Motor neuron (in vitro differentiated cells): ENCODE data around the gene TSPAN18. TPM values are rescaled to one million over a fixed set of nuclear protein-coding genes. Genes with fewer than 3 reads are reported as not detected.

Experiments used
- ATAC-seq, 8 experiments: fragments of 200-7000 bp; cut with Tn5 transposase; replicated peaks in 6 of 8; 2 replicates each; pipeline ENCODE4 v1.8.0; 2021; ENCODE audit warnings: mild to moderate bottlenecking in 8 of 8, moderate library complexity in 8 of 8
- H3K27ac ChIP-seq, 2 donors: fragments of 250-450 bp; sonication (Bioruptor Pico); 2 replicates each; pipeline ENCODE4 v1.9.0; 2021; ENCODE audit warnings: antibody characterized with exemption in 2 of 2, mild to moderate bottlenecking in 2 of 2, moderate library complexity in 1 of 2
- H3K4me1 ChIP-seq, 2 donors: fragments of 250-450 bp; sonication (Bioruptor Pico); replicated peaks in 1 of 2; 2 replicates each; pipeline ENCODE4 v1.6.1; 2021; ENCODE audit warnings: antibody characterized with exemption in 2 of 2, mild to moderate bottlenecking in 2 of 2, moderate library complexity in 1 of 2
- H3K4me3 ChIP-seq, 5 donors: fragments of 250-450 bp; sonication (Bioruptor Pico); 2 replicates each; pipeline ENCODE4 v1.9.0; 2021; ENCODE audit warnings: antibody characterized with exemption in 5 of 5, mild to moderate bottlenecking in 5 of 5, moderate library complexity in 4 of 5
- WGBS, 10 experiments: fragments of 450-650 bp; shearing (Covaris generic); methylation state at CpG; one replicate each; pipeline ENCODE4 v1.0.0; 2022; 5-methylcytosine and 5-hydroxymethylcytosine counted together
- in situ Hi-C, 9 experiments: fragments of 400-800 bp; cut with MboI; loops; one replicate each; pipeline ENCODE4 v1.15.0; 2021; ENCODE audit warnings: low sequenced_read_pairs in 9 of 9, low pct_unique_long_range_greater_than_20kb in 2 of 9; ENCODE audit not compliant: unreplicated experiment in 9 of 9
- total RNA-seq, 8 experiments: library from RNA; unstranded; fragments of 300-600 nt; gene quantifications; 2 replicates each; pipeline versions ENCODE4 v1.2.3 to v1.2.4, GENCODE V29; 2022

TSPAN18 gene
- total RNA-seq, 8 experiments from 2014 or later, result 17.4 to 128 (median 30.2) TPM

GRCh38 chr11:44928144-44928543 lies 201.4 kb downstream of the TSPAN18 start:
- in situ Hi-C loops, result loop anchor here in 8 of 9 experiments (25.0 kb wide), 3 partner anchors 359 to 409 kb away; partner anchors contain the start of gene SYT13 (in 4 of the 8)
- peaks cover 0 to 6% of the 10 kb centered on the region in 2 donors for H3K4me1 ChIP-seq
- ATAC-seq, result no peak
- 87 to 100% (median 100%) methylated on average over 1 to 3 of the region's 4 CpGs; no CpG with 5 or more reads in 6 of the 10 experiments for WGBS, 10 experiments
- H3K4me3 ChIP-seq, result no peak overlapping the region
- H3K27ac ChIP-seq, result no peak overlapping the region

DNA sequence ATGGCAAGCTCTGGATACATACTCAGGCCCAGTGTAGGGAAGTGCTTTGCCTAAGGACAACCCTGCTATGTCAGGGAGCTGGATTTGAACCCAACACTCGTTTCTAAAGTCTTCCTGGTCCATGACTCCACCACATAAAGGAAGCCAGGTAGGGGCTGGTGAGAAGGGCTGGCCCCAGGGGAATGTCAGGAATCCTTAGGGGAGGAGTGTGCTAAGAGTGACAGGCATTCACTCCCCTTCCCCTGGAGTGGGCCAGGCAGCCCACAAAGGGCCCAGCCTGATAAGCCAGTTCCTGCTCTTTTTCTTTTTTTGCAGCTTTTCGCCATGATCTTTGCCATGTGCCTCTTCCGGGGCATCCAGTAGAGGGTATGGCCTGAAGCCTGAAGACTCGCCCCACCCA lies 202.1 kb downstream of the TSPAN18 start:
- in situ Hi-C loops, result loop anchor here in 8 of 9 experiments (25.0 kb wide), 3 partner anchors 358 to 408 kb away; partner anchors contain the start of gene SYT13 (in 4 of the 8)
- WGBS, 10 experiments, result 0 to 60% (median 49%) methylated on average over 1 to 3 of the region's 4 CpGs; no CpG with 5 or more reads in 6 of the 10 experiments
- no peak overlapping the region for H3K27ac ChIP-seq
- ATAC-seq, result no peak
- peaks cover 0 to 6% of the 10 kb centered on the region in 2 donors for H3K4me1 ChIP-seq
- H3K4me3 ChIP-seq, result no peak overlapping the region

DNA sequence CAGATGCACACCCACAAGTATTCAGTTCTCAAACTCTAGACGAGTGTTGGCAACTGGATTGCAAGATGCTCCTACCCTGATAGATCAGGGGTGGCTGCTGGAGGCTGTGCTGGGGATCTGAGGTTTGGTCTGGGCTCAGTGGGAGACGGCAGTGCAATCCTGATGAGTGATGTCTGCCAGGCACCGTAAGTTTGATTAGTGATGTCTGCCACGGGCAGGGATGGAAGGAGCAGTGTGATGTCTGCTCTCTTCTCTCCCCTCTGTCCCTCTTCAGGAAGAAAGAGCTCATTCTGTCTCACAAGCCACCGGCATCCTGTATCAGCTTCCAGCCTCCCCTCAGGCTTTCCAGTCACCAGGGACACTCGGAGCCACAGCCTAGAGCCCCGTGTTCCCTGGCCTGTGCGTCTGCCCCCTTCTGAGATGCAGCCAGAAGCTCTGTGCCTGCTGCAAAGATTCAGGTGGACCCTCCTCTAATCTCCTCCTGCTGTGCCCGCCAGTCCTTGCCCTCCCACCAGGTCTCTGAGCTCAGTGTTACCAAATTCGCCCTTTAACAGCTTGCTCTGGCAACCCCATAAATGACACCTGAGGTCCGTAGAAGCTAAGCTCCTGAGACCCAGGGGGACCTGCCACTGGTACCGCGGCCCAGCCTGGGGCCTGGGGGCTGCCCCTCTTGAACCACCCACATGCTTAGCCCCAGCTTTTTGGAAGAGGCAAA lies 204.0 kb downstream of the TSPAN18 start:
- peaks cover 0 to 6% of the 10 kb centered on the region in 2 donors for H3K4me1 ChIP-seq
- in situ Hi-C loops, result loop anchor here (10.0 to 25.0 kb wide), 5 partner anchors 174 to 407 kb away; partner anchors contain the start of gene SYT13 (in 4 of the 9)
- H3K4me3 ChIP-seq, result no peak overlapping the region
- no peak overlapping the region for H3K27ac ChIP-seq
- whole genome bisulfite sequencing, 10 experiments, result 40 to 100% (median 87%) methylated on average over 2 to 7 of the region's 13 CpGs; no CpG with 5 or more reads in 3 of the 10 experiments
- ATAC-seq, result no peak

- no peak for ATAC-seq
- WGBS, 10 experiments, result no CpG with 5 or more reads among the region's 3 CpGs
- Histone ChIP-seq H3K4me1 (peaks cover 0 to 6% of the 10 kb centered on the region in 2 donors), H3K27ac (no peak overlapping the region), H3K4me3 (no peak overlapping the region)
- in situ Hi-C loops, result loop anchor here (10.0 to 25.0 kb wide), 5 partner anchors 173 to 406 kb away; partner anchors contain the start of gene SYT13 (in 4 of the 9)
Measured at GRCh38 chr11:44931466-44931865, 204.7 kb downstream of the TSPAN18 start.

GRCh38 chr11:44934110-44934509 lies 207.3 kb downstream of the TSPAN18 start:
- 60% methylated on average over 2 of the region's 2 CpGs; no CpG with 5 or more reads in 8 of the 10 experiments for WGBS, 10 experiments
- Histone ChIP-seq H3K27ac (no peak overlapping the region), H3K4me3 (no peak overlapping the region), H3K4me1 (peaks cover 3 to 7% of the 10 kb centered on the region in 2 donors)
- in situ Hi-C loops, result loop anchor here (10.0 to 25.0 kb wide), 5 partner anchors 171 to 403 kb away; partner anchors contain the start of gene SYT13 (in 4 of the 9)
- ATAC-seq, result peak in 3 of 8 experiments; percentile 1 to 5 (median 3)

GRCh38 chr11:44934735-44935250 lies 208.0 kb downstream of the TSPAN18 start:
- ATAC-seq, result peak in 1 of 8 experiments; percentile 0
- in situ Hi-C loops, result loop anchor here (5.0 to 25.0 kb wide), 7 partner anchors 168 to 403 kb away; partner anchors contain the start of gene SYT13 (in 4 of the 9)
- 89% methylated on average over 7 of the region's 13 CpGs; no CpG with 5 or more reads in 9 of the 10 experiments for WGBS, 10 experiments
- Histone ChIP-seq H3K27ac (no peak overlapping the region), H3K4me1 (peaks cover 7 to 13% of the 10 kb centered on the region in 2 donors), H3K4me3 (no peak overlapping the region)

GRCh38 chr11:44936525-44936924 lies 209.8 kb downstream of the TSPAN18 start:
- Histone ChIP-seq H3K27ac (no peak overlapping the region), H3K4me1 (peaks cover 18 to 25% of the 10 kb centered on the region in 2 donors), H3K4me3 (no peak overlapping the region)
- WGBS, 10 experiments, result 15 to 20% methylated on average over 1 to 3 of the region's 20 CpGs; no CpG with 5 or more reads in 8 of the 10 experiments
- ATAC-seq, result peak; percentile 27 to 81 (median 70)
- in situ Hi-C loops, result loop anchor here (5.0 to 25.0 kb wide), 7 partner anchors 166 to 401 kb away; partner anchors contain the start of gene SYT13 (in 4 of the 9)

GRCh38 chr11:44936951-44937543 lies 210.3 kb downstream of the TSPAN18 start:
- 20% methylated on average over 1 of the region's 12 CpGs; no CpG with 5 or more reads in 9 of the 10 experiments for WGBS, 10 experiments
- peaks cover 18 to 23% of the 10 kb centered on the region in 2 donors for H3K4me1 ChIP-seq
- no peak overlapping the region for H3K4me3 ChIP-seq
- ATAC-seq, result peak in 4 of 8 experiments; percentile 3 to 12 (median 10)
- no peak overlapping the region for H3K27ac ChIP-seq
- in situ Hi-C loops, result loop anchor here (5.0 to 25.0 kb wide), 7 partner anchors 165 to 400 kb away; partner anchors contain the start of gene SYT13 (in 4 of the 9)

DNA sequence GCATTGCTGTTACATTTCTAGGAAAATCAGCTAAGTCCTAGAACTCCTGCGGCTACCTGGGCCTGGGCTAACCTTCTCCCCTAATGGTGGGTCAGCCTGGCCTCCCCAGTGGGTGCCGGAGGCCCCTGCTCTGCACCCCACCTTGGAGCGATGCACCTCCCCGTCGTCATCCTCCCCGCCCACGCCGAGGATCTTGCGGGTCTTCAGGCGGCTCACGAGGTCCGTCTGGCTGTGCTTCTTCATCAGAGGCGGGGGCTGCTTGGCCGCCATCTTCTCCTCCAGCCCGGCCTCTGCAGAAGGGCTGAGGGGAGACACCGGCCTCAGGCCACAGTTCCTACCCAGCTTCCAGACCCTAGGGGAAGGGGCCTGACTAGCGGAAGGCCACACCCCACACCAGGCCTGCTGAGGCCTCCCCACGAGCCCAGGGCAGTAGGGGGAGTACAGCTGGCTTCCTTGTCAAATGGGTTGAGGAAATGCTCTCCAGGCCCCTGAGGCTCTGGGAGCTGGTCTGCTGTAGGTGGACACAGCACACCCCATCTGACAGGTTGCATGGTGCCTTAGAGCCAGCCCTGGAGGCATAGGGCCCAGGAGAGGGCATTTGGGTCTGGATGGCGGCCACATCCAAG lies 211.4 kb downstream of the TSPAN18 start:
- no peak for ATAC-seq
- in situ Hi-C loops, result loop anchor here (5.0 to 25.0 kb wide), 7 partner anchors 164 to 399 kb away; partner anchors contain the start of gene SYT13 (in 4 of the 9)
- 83 to 100% (median 86%) methylated on average over 1 to 12 of the region's 19 CpGs; no CpG with 5 or more reads in 5 of the 10 experiments for WGBS, 10 experiments
- Histone ChIP-seq H3K4me3 (no peak overlapping the region), H3K27ac (no peak overlapping the region), H3K4me1 (peaks cover 18 to 31% of the 10 kb centered on the region in 2 donors)

DNA sequence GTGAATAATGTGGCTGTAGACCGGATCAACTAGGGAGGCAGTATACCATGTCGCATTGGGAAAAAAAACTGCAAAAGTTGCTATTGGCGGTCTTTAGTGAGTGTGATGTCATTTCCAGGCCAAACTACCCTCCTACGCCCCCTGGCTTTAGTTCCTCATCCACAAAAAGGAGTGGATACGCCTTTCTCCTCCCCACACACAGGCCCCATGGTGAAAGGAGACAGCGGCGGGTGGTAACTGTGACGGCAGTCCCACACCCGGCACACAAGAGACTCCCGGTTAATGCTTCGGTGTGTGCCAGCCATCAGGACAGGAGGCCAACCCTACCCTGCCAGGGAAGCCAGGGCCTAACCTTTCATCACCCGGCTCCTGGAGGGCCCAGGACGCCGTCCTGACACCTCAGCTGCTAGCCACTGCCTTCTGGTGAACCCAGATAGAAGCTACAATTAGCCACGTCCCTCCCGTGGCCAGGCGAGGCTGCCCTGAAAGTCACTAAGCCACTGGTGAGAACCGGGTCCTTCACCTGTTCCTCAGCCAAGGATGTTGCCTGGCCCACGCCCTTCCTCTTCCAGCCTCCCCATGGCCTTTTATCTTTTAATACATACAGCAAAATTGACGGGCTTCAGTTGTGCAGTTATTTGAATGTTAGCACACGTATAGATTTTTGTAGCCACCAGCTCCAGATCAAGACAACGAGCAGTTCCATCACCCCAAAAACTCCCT lies 213.1 kb downstream of the TSPAN18 start:
- peak overlapping the region in 1 of 2 donors; percentile 35 for H3K27ac ChIP-seq
- in situ Hi-C loops, result loop anchor here (5.0 to 25.0 kb wide), 7 partner anchors 162 to 397 kb away; partner anchors contain the start of gene SYT13 (in 4 of the 9)
- peaks cover 31 to 47% of the 10 kb centered on the region in 2 donors for H3K4me1 ChIP-seq

DNA sequence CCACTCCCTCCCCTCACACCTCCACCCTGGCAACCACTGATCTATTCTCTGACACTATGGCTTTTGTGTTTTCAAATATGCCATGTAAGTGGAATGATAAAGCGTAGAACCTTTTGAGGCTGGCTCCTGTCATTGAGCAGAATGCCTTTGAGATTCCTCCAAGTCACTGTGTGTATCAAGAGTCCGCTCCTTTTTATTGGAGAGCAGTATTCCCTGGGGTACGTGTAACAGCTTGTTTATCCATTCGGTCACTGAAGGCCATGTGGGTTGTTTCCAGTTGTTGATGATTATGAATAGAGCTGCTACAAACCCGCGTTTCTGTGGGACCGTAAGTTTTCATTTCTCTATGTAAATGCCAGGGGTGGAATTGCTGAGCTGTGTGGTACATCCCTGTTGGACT lies 213.6 kb downstream of the TSPAN18 start:
- Histone ChIP-seq H3K4me1 (peaks cover 36 to 53% of the 10 kb centered on the region in 2 donors), H3K4me3 (no peak overlapping the region), H3K27ac (peak overlapping the region in 1 of 2 donors; percentile 35)
- 85 to 96% (median 90%) methylated on average over 2 to 6 of the region's 7 CpGs; no CpG with 5 or more reads in 7 of the 10 experiments for WGBS, 10 experiments
- in situ Hi-C loops, result loop anchor here in 8 of 9 experiments (25.0 kb wide), 3 partner anchors 347 to 397 kb away; partner anchors contain the start of gene SYT13 (in 4 of the 8)
- peak in 3 of 8 experiments; percentile 6 to 24 (median 20) for ATAC-seq

More for the DNA sequence above, 213.1 kb downstream of the TSPAN18 start:
- ATAC-seq, result peak in 7 of 8 experiments; percentile 4 to 56 (median 48)
- 32 to 100% (median 63%) methylated on average over 1 to 6 of the region's 22 CpGs; no CpG with 5 or more reads in 3 of the 10 experiments for WGBS, 10 experiments
- H3K4me3 ChIP-seq, result no peak overlapping the region
